Stimulated activated CD4-positive, alpha-beta T cell treated with anti-CD3 and anti-CD28 coated beads, Interleukin-15, amount 100 ng/mL, for 1 hour (primary cell): ENCODE measurements around the gene PRSS22.

ENCODE experiments used
- DNase-seq, 2 donors: peaks; one replicate each; pipeline ENCODE4 v3.0.0-alpha.2; 2020; ENCODE audit warnings: low read depth in 1 of 2, low spot score in 1 of 2

The PRSS22 gene

DNA sequence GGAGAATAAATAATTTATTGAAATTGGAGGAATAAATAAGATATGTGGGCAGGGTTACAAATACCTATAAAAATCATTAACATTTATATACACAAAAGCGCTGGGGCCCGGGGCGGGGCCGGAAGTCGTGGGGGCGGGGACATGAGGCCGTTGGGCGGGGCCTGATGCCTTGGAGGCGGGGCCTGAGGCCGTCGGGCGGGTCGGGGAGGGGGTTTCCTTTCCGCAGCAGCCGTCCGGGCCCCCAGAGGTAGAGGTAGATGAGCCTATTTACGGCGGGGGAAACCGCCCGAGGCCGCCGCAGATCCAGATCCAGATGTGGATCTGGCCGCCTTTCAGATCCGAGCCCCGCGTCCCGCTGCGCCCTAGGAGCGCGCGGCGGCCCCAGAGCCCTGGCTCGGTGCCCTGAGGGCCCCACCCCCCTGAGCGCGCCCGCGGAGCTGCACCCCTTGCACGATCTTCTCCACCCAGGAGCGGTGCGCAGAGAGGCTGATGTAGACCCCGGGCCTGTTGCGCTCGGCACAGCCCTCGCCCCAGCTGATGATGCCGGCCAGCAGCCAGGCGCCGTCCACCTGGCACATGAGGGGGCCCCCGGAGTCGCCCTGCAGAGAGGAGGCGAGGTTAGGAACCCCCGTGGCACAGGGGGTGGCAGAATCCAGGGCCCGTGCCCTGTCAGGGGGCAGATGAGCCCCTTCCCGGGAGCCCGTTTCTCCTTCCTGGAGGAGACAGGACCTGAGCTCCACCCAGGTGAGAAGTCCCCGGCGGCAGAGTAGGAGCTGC, 5.1 kb downstream of the PRSS22 start:
- DNase-seq, result no peak

- no peak for DNase-seq
Observed at GRCh38 chr16:2852003-2852730, 5.8 kb downstream of the PRSS22 start.

GRCh38 chr16:2848933-2849725, 8.8 kb downstream of the PRSS22 start:
- DNase-seq, result no peak

DNA sequence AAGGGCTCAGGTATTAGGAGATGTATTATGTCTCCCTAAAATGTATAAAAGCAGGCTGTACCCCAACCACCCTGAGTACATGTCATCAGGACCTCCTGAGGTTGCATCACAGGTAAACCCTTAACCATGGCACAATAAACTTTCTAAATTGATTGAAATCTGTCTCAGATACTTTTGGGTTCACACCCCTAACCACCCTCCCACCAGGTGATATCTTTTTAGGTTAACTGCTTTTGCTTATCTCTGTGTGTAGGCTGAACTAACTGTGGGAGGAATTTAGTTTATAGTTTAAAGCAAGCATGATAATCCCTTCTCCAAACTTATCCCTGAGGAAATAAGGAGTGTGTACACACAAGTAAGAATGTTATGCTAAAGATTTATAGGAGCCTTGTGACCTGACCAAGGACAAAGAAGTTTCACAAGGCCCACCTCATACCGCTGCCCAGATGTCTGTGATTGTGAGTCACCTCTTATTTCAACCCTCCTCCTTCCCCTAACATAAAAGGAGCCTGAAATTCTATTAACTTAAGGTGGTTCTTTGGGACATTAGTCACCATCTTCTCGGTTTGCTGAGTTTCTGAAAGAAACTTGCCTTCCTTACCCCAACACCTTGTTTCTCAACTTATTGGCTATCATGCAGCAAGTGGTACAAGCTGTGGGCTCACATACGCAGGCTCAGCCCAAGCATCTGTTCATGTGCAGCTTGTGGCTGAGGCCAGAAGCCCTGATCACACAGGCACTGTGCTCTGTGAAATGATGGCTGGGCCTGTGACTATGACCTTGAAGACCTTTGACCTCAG, 11.3 kb downstream of the PRSS22 start:
- DNase-seq, result no peak

- DNase-seq, result no peak
Observed at GRCh38 chr16:2845116-2845515, 12.9 kb downstream of the PRSS22 start.

- no peak for DNase-seq
Observed at GRCh38 chr16:2843526-2843925, 14.4 kb downstream of the PRSS22 start.

GRCh38 chr16:2842340-2843000, 15.5 kb downstream of the PRSS22 start:
- peak; percentile 29 to 69 for DNase-seq

- DNase-seq, result no peak
Observed at GRCh38 chr16:2841606-2842339, 16.2 kb downstream of the PRSS22 start.

DNA sequence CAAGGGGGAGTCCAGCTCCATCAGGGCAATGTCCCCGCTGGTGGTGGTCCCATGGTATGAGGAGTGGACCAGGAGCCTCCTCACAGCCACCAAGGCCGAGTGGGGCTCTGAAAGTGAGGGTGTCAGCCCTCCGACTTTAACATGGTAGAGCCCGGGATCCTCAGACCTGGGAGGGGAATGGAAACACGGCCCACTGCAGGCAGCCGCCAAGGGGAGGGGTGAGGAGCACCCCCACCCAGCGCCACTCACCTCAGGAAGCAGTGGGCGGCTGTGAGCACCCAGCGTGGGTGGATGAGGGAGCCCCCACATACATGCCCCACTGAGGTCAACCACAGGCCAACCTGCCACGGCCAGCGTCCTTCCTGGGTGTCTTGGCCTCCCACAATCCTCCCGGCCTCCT, 17.1 kb downstream of the PRSS22 start:
- no peak for DNase-seq

DNA sequence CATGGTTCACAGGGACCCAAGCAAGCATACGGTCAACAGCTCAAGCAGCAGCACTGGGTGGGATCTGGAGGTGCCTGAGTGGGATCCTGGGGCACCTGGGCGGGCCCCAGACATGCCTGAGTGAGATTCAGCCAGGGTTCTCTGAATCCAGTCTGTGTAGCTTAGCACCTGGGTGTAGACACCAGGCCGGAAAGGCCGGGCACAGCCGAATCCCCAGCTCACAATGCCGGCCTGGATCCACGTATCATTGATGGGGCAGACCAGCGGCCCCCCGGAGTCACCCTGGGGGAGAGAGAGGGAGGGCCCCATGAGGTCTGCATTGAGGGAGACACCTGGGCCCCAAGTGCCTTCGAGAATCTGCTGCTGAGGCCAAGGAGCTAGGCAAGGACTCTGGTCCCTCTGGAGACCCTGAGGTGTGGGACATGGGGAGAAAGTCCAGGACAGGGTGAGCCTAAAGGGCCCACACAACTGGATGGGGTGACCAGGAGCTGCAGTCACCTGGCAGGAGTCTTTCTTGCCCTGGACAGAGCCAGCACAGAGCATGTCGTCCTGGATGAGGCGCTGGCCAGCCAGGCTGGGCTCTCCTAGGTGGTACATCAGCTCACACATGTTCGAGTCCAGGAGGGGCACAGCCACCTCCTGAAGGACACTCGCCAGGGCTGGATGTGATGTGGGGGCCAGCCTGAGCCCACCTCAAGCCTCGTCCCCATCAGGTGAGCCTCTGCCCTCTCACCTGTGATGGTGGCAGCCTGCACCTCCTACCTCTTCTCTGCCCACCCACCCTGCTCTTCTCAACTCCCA, 18.1 kb downstream of the PRSS22 start:
- DNase-seq, result no peak

- peak in 1 of 2 donors; percentile 33 for DNase-seq
Observed at GRCh38 chr16:2838928-2839327, 19.0 kb downstream of the PRSS22 start.

DNA sequence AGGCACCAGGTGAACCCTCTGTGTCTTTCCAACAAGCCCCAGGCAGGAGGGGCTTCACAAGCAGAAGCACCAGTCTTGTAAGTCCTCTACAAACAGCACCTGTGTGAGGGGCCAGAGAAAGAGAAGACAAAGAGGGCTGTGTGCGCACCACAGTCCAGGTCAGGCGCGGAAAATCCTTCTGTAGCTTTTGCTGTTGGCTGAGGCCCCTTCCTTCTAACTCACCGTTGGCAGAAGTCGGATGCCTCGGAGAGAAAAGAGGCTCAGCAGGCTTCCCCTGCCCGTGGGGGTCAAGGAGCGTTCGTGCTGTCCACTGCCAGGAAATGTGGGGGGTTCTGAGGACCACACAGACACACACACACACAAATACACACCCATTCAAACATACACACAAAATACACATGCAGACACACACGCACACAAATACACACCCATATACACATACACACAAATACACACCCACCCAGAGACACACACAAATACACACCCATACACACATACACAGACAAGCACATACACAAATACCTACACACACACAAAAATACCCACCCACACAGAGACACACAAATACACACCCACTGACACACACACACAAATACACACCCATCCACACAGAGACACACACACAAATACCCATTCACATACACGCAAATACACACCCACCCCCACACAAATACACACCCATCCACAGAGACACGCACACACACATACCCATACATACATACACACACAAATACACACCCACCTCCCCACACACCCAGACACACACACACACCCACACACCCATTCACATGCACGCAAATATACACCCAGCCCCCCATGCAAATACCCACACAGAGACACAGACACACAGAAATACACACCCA, 21.1 kb downstream of the PRSS22 start:
- DNase-seq, result no peak

DNA sequence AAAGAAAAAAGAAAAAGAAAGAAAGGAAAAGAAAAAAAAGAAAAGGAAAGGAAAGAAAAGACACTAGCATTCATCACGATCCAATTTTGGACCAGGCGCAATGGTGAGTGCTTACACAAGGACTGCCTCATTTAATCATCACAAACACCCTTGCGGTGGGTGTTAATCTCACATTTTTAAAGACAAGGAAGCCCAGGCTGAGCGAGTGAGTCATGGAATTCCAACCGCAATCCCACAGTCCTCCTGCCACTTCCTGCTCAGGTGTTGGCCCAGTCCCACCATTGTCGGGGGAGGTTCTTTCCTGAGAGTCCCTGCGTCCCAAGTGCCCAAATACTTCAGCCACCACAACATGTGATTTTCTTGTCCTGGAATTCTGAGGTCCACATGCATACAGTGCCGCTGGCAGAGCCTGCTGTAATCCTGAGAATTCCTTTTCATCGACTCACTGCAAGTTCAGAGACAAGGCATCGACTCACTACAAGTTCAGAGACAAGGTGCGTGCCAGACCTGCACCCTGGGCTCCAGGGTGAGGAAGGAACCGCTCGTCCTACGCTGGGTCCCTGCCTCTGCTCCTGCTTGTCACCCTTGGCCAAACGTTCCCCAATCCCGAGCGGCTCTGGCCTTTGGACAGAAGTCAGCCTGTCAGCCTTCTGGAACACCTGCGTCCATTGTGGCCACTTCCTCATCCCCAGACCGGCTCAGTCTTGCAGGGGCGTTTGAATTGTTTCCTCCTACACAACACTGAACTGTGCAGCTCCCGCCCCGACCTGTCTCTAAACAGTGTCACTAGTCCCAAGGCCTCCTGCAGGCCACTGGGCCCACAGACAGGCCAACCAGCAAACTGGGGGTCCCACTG, 22.1 kb downstream of the PRSS22 start:
- no peak for DNase-seq

DNA sequence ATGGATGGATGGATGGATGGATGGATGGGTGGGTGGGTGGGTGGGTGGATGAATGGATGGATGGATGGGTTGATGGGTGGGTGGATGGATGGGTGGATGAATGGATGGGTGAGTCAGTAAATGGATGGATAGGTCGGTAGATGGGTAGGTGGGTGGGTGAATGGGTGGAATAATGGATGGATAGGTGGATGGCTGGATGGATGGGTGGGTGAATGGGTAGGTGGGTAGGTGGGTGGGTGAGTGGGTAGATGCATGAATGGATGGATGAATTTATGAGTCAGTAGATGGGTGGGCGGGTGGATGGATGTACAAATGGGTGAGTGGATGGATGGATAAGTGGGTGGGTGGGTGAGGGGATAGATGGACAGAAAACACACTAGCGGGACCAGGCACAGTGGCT, 23.0 kb downstream of the PRSS22 start:
- no peak for DNase-seq

DNA sequence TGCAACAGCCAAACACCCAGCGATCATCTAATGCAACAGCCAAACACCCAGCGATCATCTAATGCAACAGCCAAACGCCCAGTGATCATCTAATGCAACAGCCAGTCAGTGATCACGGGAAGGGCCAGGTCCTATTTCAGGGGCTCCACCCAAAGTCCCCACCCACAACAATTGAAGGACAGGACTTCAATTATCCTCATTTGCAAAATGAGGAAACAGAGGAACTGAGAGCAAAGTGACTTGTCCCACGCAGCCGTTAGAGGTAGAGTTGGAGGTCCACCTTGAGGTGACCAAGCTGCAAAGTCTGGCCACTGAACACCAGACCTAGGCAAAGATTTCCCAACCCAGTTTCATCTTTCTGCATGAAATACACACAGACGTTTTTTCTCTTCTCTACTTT, 24.2 kb downstream of the PRSS22 start:
- DNase-seq, result no peak

- DNase-seq, result no peak
Observed at GRCh38 chr16:2831203-2831602, 26.8 kb downstream of the PRSS22 start.

- no peak for DNase-seq
Observed at GRCh38 chr16:2830355-2830695, 27.6 kb downstream of the PRSS22 start.
